NB4 (cell line): Measurements from ENCODE around the gene SCFD2.

Experiments used
- DNase-seq: peaks from one replicate; pipeline ENCODE4 v3.0.0; 2010; ENCODE audit warnings: low read depth
- H3K4me3 ChIP-seq: one replicate; pipeline ENCODE4 v1.5.1; 2011; ENCODE audit warnings: mild to moderate bottlenecking, low read depth, low read length, moderate library complexity
- CTCF ChIP-seq: IDR thresholded peaks from one replicate; pipeline ENCODE4 v1.5.1; 2012; ENCODE audit warnings: low read depth, low read length
- MAX ChIP-seq: IDR thresholded peaks from 2 replicates; pipeline ENCODE4 v1.6.1; 2011; ENCODE audit warnings: low read depth, low read length
- MYC ChIP-seq: IDR thresholded peaks from 2 replicates; pipeline ENCODE4 v1.6.1; 2011; ENCODE audit warnings: low read depth, low read length
- POLR2A ChIP-seq: IDR thresholded peaks from 2 replicates; pipeline ENCODE4 v1.6.1; 2011; ENCODE audit warnings: mild to moderate bottlenecking; ENCODE audit not compliant: insufficient read length; ENCODE audit errors: extremely low read depth

Gene SCFD2

DNA sequence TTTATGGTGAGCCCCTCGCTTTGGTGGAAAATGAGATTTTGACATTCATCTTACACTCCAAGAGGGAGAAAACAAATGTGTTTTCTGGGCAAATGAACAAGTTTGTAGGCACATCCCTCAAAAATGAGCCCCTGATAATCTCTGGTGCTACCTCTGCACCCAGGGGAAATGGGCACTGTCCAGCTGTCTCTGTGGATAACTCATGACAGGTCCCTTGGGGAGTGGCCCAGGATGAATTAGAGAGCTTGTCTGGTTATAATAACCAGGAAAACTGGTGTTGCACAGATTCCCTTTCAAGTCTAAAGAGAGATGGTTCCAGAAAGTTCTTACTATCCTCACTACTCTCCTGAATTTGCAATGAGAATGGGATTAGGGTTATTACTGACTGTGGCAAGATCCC lies 496.2 kb downstream of the SCFD2 start:
- DNase-seq: no peak
- TF ChIP-seq MYC (no peak), POLR2A (no peak), CTCF (no peak), MAX (no peak)
- no peak overlapping the region for H3K4me3 ChIP-seq

DNA sequence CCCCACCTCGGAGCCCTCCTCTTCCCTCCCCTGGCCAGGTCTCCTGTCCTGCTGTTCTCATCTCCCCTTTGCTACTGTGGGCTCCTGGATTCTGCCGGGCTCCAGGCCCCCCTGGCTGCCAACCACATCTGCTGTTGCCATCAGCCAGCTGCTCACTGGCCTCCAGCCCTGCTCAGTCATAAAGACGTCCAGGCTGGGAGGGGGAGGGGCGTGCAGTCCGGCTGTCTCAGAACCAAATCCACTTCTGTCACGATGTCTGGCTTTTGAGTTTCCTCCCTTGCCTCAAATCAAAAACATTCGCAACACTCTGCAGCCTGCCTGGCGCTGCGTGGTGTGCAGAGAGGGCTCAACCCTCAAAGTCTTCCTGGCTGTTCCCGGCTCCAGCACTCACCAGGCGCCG lies 496.7 kb downstream of the SCFD2 start:
- no peak for TF ChIP-seq POLR2A
- no peak for TF ChIP-seq CTCF
- no peak for TF ChIP-seq MYC
- no peak for TF ChIP-seq MAX
- no peak overlapping the region for H3K4me3 ChIP-seq
- DNase-seq: no peak

GRCh38 chr4:52868133-52868532 lies 497.7 kb downstream of the SCFD2 start:
- no peak overlapping the region for H3K4me3 ChIP-seq
- DNase-seq: peak; percentile 8
- TF ChIP-seq MYC: no peak
- TF ChIP-seq POLR2A: no peak
- TF ChIP-seq MAX: no peak
- TF ChIP-seq CTCF: no peak

DNA sequence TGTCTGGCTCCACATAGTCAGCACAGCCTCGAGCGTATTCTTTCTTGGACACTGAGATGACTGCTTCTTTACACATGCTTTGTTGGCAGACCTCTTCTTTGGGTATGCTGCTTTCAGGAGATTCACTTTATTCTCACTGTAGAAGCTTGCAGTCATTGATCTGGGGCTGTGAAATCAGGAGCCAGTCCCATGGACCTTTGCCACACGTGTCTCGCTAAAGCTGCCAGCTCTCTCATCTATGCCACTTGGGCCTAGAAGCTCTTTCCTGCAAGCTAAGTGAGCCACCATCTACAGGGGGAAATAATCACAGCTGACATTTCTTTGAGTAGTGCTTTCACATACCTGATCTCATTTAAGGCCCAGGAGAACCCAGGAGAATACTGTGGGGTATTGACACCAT lies 498.7 kb downstream of the SCFD2 start:
- no peak for DNase-seq
- TF ChIP-seq CTCF (no peak), MAX (no peak), MYC (no peak), POLR2A (no peak)
- no peak overlapping the region for H3K4me3 ChIP-seq

GRCh38 chr4:52866734-52867133 lies 499.1 kb downstream of the SCFD2 start:
- TF ChIP-seq CTCF (no peak), MYC (no peak), MAX (no peak), POLR2A (no peak)
- DNase-seq: no peak

DNA sequence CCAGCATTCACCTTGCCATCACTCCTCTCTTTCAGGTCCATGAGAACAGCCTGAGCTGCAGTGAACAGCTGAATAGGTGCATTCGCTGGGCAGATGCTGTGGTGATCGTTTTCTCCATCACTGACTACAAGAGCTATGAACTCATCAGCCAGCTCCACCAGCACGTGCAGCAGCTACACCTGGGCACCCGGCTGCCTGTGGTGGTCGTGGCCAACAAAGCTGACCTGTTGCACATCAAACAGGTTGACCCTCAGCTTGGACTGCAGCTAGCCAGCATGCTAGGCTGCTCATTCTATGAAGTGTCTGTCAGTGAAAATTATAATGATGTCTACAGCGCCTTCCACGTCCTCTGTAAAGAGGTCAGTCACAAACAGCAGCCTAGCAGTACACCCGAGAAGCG lies 500.6 kb downstream of the SCFD2 start:
- DNase-seq: no peak
- H3K4me3 ChIP-seq: no peak overlapping the region
- TF ChIP-seq MAX (no peak), MYC (no peak), CTCF (no peak), POLR2A (no peak)

More at GRCh38 chr4:52866734-52867133, 499.1 kb downstream of the SCFD2 start:
- no peak overlapping the region for H3K4me3 ChIP-seq
